Measurements from ENCODE around the gene ARPC4.

- TF ChIP-seq CTCF (IDR thresholded peaks at IDR 0.05; ENCODE audit: low read depth, low read length) (no peak), EZH2phosphoT487 (IDR thresholded peaks at IDR 0.05; ENCODE audit: low read depth) (no peak)
These were observed 48.1 kb downstream of the ARPC4 start for GRCh38 chr3:9841015-9841414.

All from OCI-LY3 (cell line).